ENCODE results near the gene EPS8. TPM values are rescaled to one million over a fixed set of nuclear protein-coding genes. Genes with fewer than 3 reads are reported as not detected.

Gene EPS8
- total and polyA plus RNA-seq, 2 donors (not counting 1 experiment from before 2014, with no cell fraction given), result 0.76 to 0.96 TPM

- Histone ChIP-seq H2AFZ (ENCODE audit: insufficient read depth, low read depth, low read length, poor library complexity, severe bottlenecking) (no peak overlapping the region), H3K4me3 (ENCODE audit: control extremely low read depth in 1 of 5, extremely low read depth in 1 of 5, insufficient read depth in 1 of 5, low read depth in 2 of 5, low read length in 4 of 5) (no peak overlapping the region), H3K4me1 (ENCODE audit: control insufficient read depth in 2 of 2, insufficient read depth in 2 of 2, low read length in 2 of 2) (peaks cover 0 to 6% of the 10 kb centered on the region in 2 donors), H3K27ac (ENCODE audit: low read length in 2 of 2) (no peak overlapping the region), H3K79me2 (ENCODE audit: control insufficient read depth, insufficient read depth, low read length) (no peaks in the 10 kb centered on the region), H3K9ac (ENCODE audit: low read length) (no peak overlapping the region), H3K36me3 (replicated peaks in 1 of 2; ENCODE audit: control extremely low read depth in 1 of 2, control insufficient read depth in 1 of 2, extremely low read depth in 1 of 2, insufficient read depth in 2 of 2, low read length in 1 of 2) (no peaks in the 10 kb centered on the region), H3K4me2 (replicated peaks; ENCODE audit: low read depth, low read length, poor library complexity, severe bottlenecking) (no peak overlapping the region), H3K9me3 (ENCODE audit: control extremely low read depth in 1 of 3, control insufficient read depth in 2 of 3, insufficient read depth in 1 of 3, low read length in 2 of 3) (peaks cover 0 to 8% (median 0%) of the 10 kb centered on the region in 3 donors), H4K20me1 (ENCODE audit: control insufficient read depth, insufficient read depth, low read length, poor library complexity, severe bottlenecking) (no peaks in the 10 kb centered on the region), H3K27me3 (replicated peaks in 1 of 4; ENCODE audit: control extremely low read depth in 1 of 4, control insufficient read depth in 3 of 4, insufficient read depth in 4 of 4, low read length in 3 of 4) (no peaks in the 10 kb centered on the region)
- Mint-ChIP-seq H3K9me3 (ENCODE audit: insufficient read depth) (peaks cover 3% of the 10 kb centered on the region), H3K4me3 (no peak overlapping the region), H3K27ac (no peak overlapping the region), H3K27me3 (peaks cover 7% of the 10 kb centered on the region), H3K4me1 (peaks cover 12% of the 10 kb centered on the region)
- no peak for ATAC-seq (ENCODE audit: low read depth)
- ChIA-PET CTCF (interaction anchor here (1.1 kb wide), 1 partner anchor 100 kb away, joined by 3 read pairs; no protein-coding TSS in a partner anchor), POLR2A (no interaction called here)
- intact Hi-C loops (cut with micrococcal nuclease), result no loop called here
- WGBS (ENCODE audit: insufficient coverage), result 100% methylated on average over 2 of the region's 6 CpGs
- no peak for DNase-seq
- TF ChIP-seq EZH2 (IDR thresholded peaks at IDR 0.05; ENCODE audit: borderline replicate concordance, insufficient read depth, low read depth, low read length, poor library complexity, severe bottlenecking), result no peak
- no peak for TF ChIP-seq CTCF (IDR thresholded peaks at IDR 0.05)
Measured at GRCh38 chr12:15684896-15685658, 104.1 kb downstream of the EPS8 start.

GRCh38 chr12:15682826-15683225, 106.4 kb downstream of the EPS8 start:
- ChIA-PET CTCF (no interaction called here), POLR2A (no interaction called here)
- Mint-ChIP-seq H3K27me3 (peaks cover 9% of the 10 kb centered on the region), H3K27ac (no peak overlapping the region), H3K4me1 (peaks cover 1% of the 10 kb centered on the region), H3K4me3 (no peak overlapping the region), H3K9me3 (ENCODE audit: insufficient read depth) (peaks cover under 1% of the 10 kb centered on the region)
- Histone ChIP-seq H3K36me3 (replicated peaks in 1 of 2; ENCODE audit: control extremely low read depth in 1 of 2, control insufficient read depth in 1 of 2, extremely low read depth in 1 of 2, insufficient read depth in 2 of 2, low read length in 1 of 2) (no peaks in the 10 kb centered on the region), H2AFZ (ENCODE audit: insufficient read depth, low read depth, low read length, poor library complexity, severe bottlenecking) (no peak overlapping the region), H4K20me1 (ENCODE audit: control insufficient read depth, insufficient read depth, low read length, poor library complexity, severe bottlenecking) (no peaks in the 10 kb centered on the region), H3K79me2 (ENCODE audit: control insufficient read depth, insufficient read depth, low read length) (no peaks in the 10 kb centered on the region), H3K4me2 (replicated peaks; ENCODE audit: low read depth, low read length, poor library complexity, severe bottlenecking) (no peak overlapping the region), H3K4me1 (ENCODE audit: control insufficient read depth in 2 of 2, insufficient read depth in 2 of 2, low read length in 2 of 2) (no peaks in the 10 kb centered on the region), H3K9me3 (ENCODE audit: control extremely low read depth in 1 of 3, control insufficient read depth in 2 of 3, insufficient read depth in 1 of 3, low read length in 2 of 3) (no peaks in the 10 kb centered on the region), H3K4me3 (ENCODE audit: control extremely low read depth in 1 of 5, extremely low read depth in 1 of 5, insufficient read depth in 1 of 5, low read depth in 2 of 5, low read length in 4 of 5) (no peak overlapping the region), H3K27ac (ENCODE audit: low read length in 2 of 2) (no peak overlapping the region), H3K27me3 (replicated peaks in 1 of 4; ENCODE audit: control extremely low read depth in 1 of 4, control insufficient read depth in 3 of 4, insufficient read depth in 4 of 4, low read length in 3 of 4) (no peaks in the 10 kb centered on the region), H3K9ac (ENCODE audit: low read length) (no peak overlapping the region)
- TF ChIP-seq EZH2 (IDR thresholded peaks at IDR 0.05; ENCODE audit: borderline replicate concordance, insufficient read depth, low read depth, low read length, poor library complexity, severe bottlenecking) (no peak), CTCF (IDR thresholded peaks at IDR 0.05) (no peak)
- ATAC-seq (ENCODE audit: low read depth), result no peak
- no peak for DNase-seq
- intact Hi-C loops (cut with micrococcal nuclease), result no loop called here
